ENCODE results near the gene GLRA1. TPM values are rescaled to one million over a fixed set of nuclear protein-coding genes. Genes with fewer than 3 reads are reported as not detected.

Gene GLRA1
- total RNA-seq, 1 donor from 2014 or later: not detected

DNA sequence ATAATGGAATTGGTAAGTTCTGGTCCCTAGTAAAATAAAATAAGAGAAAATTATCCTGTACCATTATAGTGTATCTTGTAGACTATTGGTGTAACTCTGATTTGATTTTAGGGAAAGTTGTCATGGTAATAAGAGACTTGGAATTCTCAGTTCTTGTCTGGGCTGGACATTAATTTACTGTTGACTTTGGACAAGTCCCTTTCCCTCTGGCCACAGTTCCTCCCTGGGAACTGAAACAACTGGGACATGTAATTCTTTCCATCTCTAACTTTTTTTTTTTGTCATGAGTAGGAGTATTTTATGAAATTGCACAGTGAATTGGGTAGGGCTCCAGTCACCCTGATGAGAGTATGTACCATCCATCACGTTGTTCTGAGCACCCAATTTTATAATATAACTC, 15.0 kb downstream of the GLRA1 start:
- H3K27ac ChIP-seq (replicated peaks): no peak overlapping the region
- H3K4me1 ChIP-seq: no peaks in the 10 kb centered on the region
- intact Hi-C loops (cut with micrococcal nuclease): no loop called here
- no peak overlapping the region for H3K4me3 ChIP-seq
- H3K9me3 ChIP-seq (replicated peaks): no peaks in the 10 kb centered on the region
- no peak for DNase-seq
- no peaks in the 10 kb centered on the region for H3K27me3 ChIP-seq (ENCODE audit: low read depth)
- H3K36me3 ChIP-seq: no peaks in the 10 kb centered on the region
- TF ChIP-seq, protein P1, sequence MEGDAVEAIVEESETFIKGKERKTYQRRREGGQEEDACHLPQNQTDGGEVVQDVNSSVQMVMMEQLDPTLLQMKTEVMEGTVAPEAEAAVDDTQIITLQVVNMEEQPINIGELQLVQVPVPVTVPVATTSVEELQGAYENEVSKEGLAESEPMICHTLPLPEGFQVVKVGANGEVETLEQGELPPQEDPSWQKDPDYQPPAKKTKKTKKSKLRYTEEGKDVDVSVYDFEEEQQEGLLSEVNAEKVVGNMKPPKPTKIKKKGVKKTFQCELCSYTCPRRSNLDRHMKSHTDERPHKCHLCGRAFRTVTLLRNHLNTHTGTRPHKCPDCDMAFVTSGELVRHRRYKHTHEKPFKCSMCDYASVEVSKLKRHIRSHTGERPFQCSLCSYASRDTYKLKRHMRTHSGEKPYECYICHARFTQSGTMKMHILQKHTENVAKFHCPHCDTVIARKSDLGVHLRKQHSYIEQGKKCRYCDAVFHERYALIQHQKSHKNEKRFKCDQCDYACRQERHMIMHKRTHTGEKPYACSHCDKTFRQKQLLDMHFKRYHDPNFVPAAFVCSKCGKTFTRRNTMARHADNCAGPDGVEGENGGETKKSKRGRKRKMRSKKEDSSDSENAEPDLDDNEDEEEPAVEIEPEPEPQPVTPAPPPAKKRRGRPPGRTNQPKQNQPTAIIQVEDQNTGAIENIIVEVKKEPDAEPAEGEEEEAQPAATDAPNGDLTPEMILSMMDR (IDR thresholded peaks at IDR 0.05; ENCODE audit: borderline replicate concordance): no peak

DNA sequence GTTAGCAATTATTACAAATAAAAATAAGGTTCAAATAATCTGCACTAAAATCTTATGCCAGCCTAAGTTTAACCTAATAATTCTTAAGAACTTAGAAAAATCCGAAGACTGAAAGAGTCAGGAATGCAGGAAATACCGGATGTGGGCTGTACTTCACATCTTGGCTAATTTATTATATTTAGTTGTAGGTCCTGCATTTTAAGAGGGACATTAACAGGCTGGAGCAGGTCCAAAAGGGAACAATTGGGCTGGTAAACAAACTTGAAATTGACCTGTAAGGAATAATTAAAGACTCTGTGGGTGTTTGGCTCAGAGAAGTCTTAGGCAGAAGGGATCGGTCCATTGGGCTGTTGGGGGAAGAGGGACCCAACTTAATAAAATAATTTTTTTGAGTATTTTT, 18.4 kb downstream of the GLRA1 start:
- intact Hi-C loops (cut with micrococcal nuclease): no loop called here
- H3K4me3 ChIP-seq: no peak overlapping the region
- H3K9me3 ChIP-seq (replicated peaks): no peaks in the 10 kb centered on the region
- no peaks in the 10 kb centered on the region for H3K36me3 ChIP-seq
- H3K27me3 ChIP-seq (ENCODE audit: low read depth): no peaks in the 10 kb centered on the region
- no peak overlapping the region for H3K27ac ChIP-seq (replicated peaks)
- H3K4me1 ChIP-seq: peaks cover 1% of the 10 kb centered on the region
- TF ChIP-seq, protein P1 (IDR thresholded peaks at IDR 0.05; ENCODE audit: borderline replicate concordance): no peak
- DNase-seq: no peak

DNA sequence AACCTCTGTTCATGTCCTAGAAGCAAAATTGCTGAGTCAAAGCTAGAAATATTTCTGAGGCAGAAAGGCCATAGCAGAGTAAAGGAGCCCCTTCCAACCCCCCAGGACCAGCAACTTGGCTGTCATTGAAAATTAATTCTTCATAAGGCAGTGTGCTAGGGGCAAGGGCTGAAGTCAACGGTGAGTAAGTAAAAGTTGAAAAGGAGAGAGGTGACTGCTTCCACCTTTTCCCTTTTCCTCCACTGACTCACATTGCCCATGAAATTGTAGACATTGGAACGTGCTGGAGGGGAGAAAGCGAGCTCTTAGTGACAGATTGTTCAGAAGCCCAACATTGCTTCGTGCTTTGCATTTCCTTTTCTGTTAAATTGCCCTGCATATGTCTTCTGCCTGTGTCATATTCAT, 19.1 kb downstream of the GLRA1 start:
- Histone ChIP-seq H3K9me3 (replicated peaks) (no peaks in the 10 kb centered on the region), H3K36me3 (no peaks in the 10 kb centered on the region), H3K4me3 (no peak overlapping the region), H3K4me1 (peaks cover 8% of the 10 kb centered on the region), H3K27me3 (ENCODE audit: low read depth) (no peaks in the 10 kb centered on the region), H3K27ac (replicated peaks) (no peak overlapping the region)
- DNase-seq: no peak
- intact Hi-C loops (cut with micrococcal nuclease): no loop called here
- TF ChIP-seq, protein P1 (IDR thresholded peaks at IDR 0.05; ENCODE audit: borderline replicate concordance): no peak

DNA sequence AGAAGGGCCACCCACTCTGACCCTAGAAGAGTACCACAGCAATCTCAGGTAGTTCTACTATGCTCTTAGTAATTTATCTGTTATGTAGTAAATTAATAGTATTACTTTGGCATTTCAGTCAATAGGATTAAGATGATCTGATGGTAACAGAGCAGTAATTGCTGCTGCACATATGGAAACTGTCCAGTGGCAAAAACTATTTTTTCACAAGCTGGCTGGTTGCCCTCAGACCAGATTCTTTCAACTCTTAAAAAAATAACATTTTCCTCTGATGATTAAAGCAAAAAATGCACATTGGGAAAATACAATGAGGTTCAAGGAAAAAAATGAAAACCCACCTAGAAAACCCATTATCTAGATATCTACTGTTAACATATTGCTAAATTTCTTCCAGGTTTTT, 19.7 kb downstream of the GLRA1 start:
- H3K4me3 ChIP-seq: no peak overlapping the region
- no peaks in the 10 kb centered on the region for H3K9me3 ChIP-seq (replicated peaks)
- no peak overlapping the region for H3K27ac ChIP-seq (replicated peaks)
- intact Hi-C loops (cut with micrococcal nuclease): no loop called here
- H3K4me1 ChIP-seq: peaks cover 12% of the 10 kb centered on the region
- TF ChIP-seq, protein P1 (IDR thresholded peaks at IDR 0.05; ENCODE audit: borderline replicate concordance): no peak
- DNase-seq: no peak
- no peaks in the 10 kb centered on the region for H3K27me3 ChIP-seq (ENCODE audit: low read depth)
- H3K36me3 ChIP-seq: no peaks in the 10 kb centered on the region

GRCh38 chr5:151904127-151904526, 20.5 kb downstream of the GLRA1 start:
- H3K36me3 ChIP-seq: no peaks in the 10 kb centered on the region
- intact Hi-C loops (cut with micrococcal nuclease): no loop called here
- H3K4me1 ChIP-seq: peaks cover 19% of the 10 kb centered on the region
- no peaks in the 10 kb centered on the region for H3K27me3 ChIP-seq (ENCODE audit: low read depth)
- no peak overlapping the region for H3K4me3 ChIP-seq
- no peaks in the 10 kb centered on the region for H3K9me3 ChIP-seq (replicated peaks)
- H3K27ac ChIP-seq (replicated peaks): no peak overlapping the region
- TF ChIP-seq, protein P1 (IDR thresholded peaks at IDR 0.05; ENCODE audit: borderline replicate concordance): no peak
- no peak for DNase-seq

DNA sequence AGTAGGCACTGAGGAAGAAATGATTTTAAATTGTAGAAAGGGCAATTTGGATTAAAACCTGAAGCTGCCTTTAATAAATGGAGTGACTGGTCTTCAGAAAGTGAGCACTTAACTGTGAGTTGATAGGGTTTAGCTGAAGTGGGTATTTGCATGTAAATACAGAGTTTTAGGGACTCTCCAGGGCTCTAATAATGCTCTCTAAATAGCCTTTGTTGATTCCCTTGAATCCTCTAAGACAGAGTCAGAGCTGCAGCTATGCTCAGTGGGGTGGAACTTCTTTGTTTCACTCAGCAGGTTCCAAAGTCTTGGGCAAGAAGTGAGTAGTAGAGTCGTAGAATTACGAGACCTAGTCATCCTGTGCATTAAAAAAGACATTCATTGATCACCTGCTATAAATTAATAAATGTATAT, 21.4 kb downstream of the GLRA1 start:
- no peaks in the 10 kb centered on the region for H3K9me3 ChIP-seq (replicated peaks)
- H3K4me1 ChIP-seq: peaks cover 19% of the 10 kb centered on the region
- no peak for DNase-seq
- intact Hi-C loops (cut with micrococcal nuclease): no loop called here
- H3K36me3 ChIP-seq: no peaks in the 10 kb centered on the region
- H3K27ac ChIP-seq (replicated peaks): no peak overlapping the region
- no peaks in the 10 kb centered on the region for H3K27me3 ChIP-seq (ENCODE audit: low read depth)
- TF ChIP-seq, protein P1 (IDR thresholded peaks at IDR 0.05; ENCODE audit: borderline replicate concordance): no peak
- H3K4me3 ChIP-seq: no peak overlapping the region

Measured in left ventricle myocardium inferior (tissue), 1 donor.